ENCODE results near the gene ZNF438. TPM values are rescaled to one million over a fixed set of nuclear protein-coding genes. Genes with fewer than 3 reads are reported as not detected.

Gene ZNF438
- total RNA-seq, 2 donors from 2014 or later = 2.6 to 3.0 TPM

- DNase-seq = no peak
- Mint-ChIP-seq H3K4me3 (no peak overlapping the region), H3K36me3 (ENCODE audit: low read depth) (no peaks in the 10 kb centered on the region)
These were observed 44.4 kb upstream of the ZNF438 start for GRCh38 chr10:31075881-31076609.

GRCh38 chr10:31075434-31075833, 43.8 kb upstream of the ZNF438 start:
- H3K27me3 Mint-ChIP-seq (ENCODE audit: insufficient read depth) = peaks cover 8% of the 10 kb centered on the region
- Histone ChIP-seq H3K27me3 (ENCODE audit: control insufficient read depth, insufficient read depth, low read length, poor library complexity, severe bottlenecking) (peaks cover 6% of the 10 kb centered on the region), H3K9me3 (ENCODE audit: control insufficient read depth, low read length) (no peaks in the 10 kb centered on the region), H3K4me1 (ENCODE audit: control insufficient read depth, insufficient read depth, low read length) (no peaks in the 10 kb centered on the region), H3K27ac (ENCODE audit: low read depth, low read length) (no peak overlapping the region), H3K36me3 (ENCODE audit: control insufficient read depth, insufficient read depth, low read length) (no peaks in the 10 kb centered on the region), H3K4me3 (ENCODE audit: low read length) (no peak overlapping the region), H3K9ac (ENCODE audit: extremely low read depth, low read length, poor library complexity, severe bottlenecking) (no peak overlapping the region)
- H3K4me1 Mint-ChIP-seq = peaks cover 2% of the 10 kb centered on the region
- no peaks in the 10 kb centered on the region for H3K36me3 Mint-ChIP-seq (ENCODE audit: low read depth)
- TF ChIP-seq CTCF (conservative IDR thresholded peaks at IDR 0.05) = no peak
- no peaks in the 10 kb centered on the region for H3K9me3 Mint-ChIP-seq
- no peak for DNase-seq
- H3K27ac Mint-ChIP-seq = no peak overlapping the region
- no peak overlapping the region for H3K4me3 Mint-ChIP-seq
- WGBS, 2 experiments (ENCODE audit: insufficient coverage in 1 of 2, insufficient read length in 1 of 2) = 89 to 94% methylated on average over 4 of the region's 4 CpGs

More at GRCh38 chr10:31075881-31076609, 44.4 kb upstream of the ZNF438 start:
- H3K4me1 Mint-ChIP-seq = peaks cover 2% of the 10 kb centered on the region
- H3K4me3 ChIP-seq (ENCODE audit: low read length) = no peak overlapping the region
- WGBS, 2 experiments (ENCODE audit: insufficient coverage in 1 of 2, insufficient read length in 1 of 2) = 90 to 100% methylated on average over 2 to 3 of the region's 3 CpGs
- H3K27ac Mint-ChIP-seq = no peak overlapping the region
- no peaks in the 10 kb centered on the region for H3K36me3 ChIP-seq (ENCODE audit: control insufficient read depth, insufficient read depth, low read length)
- H3K27me3 ChIP-seq (ENCODE audit: control insufficient read depth, insufficient read depth, low read length, poor library complexity, severe bottlenecking) = peaks cover 6% of the 10 kb centered on the region
- no peaks in the 10 kb centered on the region for H3K9me3 Mint-ChIP-seq
- H3K9ac ChIP-seq (ENCODE audit: extremely low read depth, low read length, poor library complexity, severe bottlenecking) = no peak overlapping the region
- H3K9me3 ChIP-seq (ENCODE audit: control insufficient read depth, low read length) = no peaks in the 10 kb centered on the region
- H3K27me3 Mint-ChIP-seq (ENCODE audit: insufficient read depth) = peaks cover 4% of the 10 kb centered on the region
- H3K4me1 ChIP-seq (ENCODE audit: control insufficient read depth, insufficient read depth, low read length) = no peaks in the 10 kb centered on the region
- TF ChIP-seq CTCF (conservative IDR thresholded peaks at IDR 0.05) = no peak
- no peak overlapping the region for H3K27ac ChIP-seq (ENCODE audit: low read depth, low read length)

- Histone ChIP-seq H3K4me3 (ENCODE audit: low read length) (no peak overlapping the region), H3K9ac (ENCODE audit: extremely low read depth, low read length, poor library complexity, severe bottlenecking) (no peak overlapping the region), H3K27me3 (ENCODE audit: control insufficient read depth, insufficient read depth, low read length, poor library complexity, severe bottlenecking) (peaks cover 6% of the 10 kb centered on the region), H3K27ac (ENCODE audit: low read depth, low read length) (no peak overlapping the region), H3K4me1 (ENCODE audit: control insufficient read depth, insufficient read depth, low read length) (peaks cover 3% of the 10 kb centered on the region), H3K36me3 (ENCODE audit: control insufficient read depth, insufficient read depth, low read length) (no peaks in the 10 kb centered on the region), H3K9me3 (ENCODE audit: control insufficient read depth, low read length) (no peaks in the 10 kb centered on the region)
- WGBS, 2 experiments (ENCODE audit: insufficient coverage in 1 of 2, insufficient read length in 1 of 2) = 84 to 86% methylated on average over 5 of the region's 5 CpGs
- H3K4me1 Mint-ChIP-seq = peaks cover 8% of the 10 kb centered on the region
- peaks cover 11% of the 10 kb centered on the region for H3K27me3 Mint-ChIP-seq (ENCODE audit: insufficient read depth)
- no peak overlapping the region for H3K4me3 Mint-ChIP-seq
- no peak for DNase-seq
- no peak for TF ChIP-seq CTCF (conservative IDR thresholded peaks at IDR 0.05)
- no peak overlapping the region for H3K27ac Mint-ChIP-seq
- no peaks in the 10 kb centered on the region for H3K9me3 Mint-ChIP-seq
- H3K36me3 Mint-ChIP-seq (ENCODE audit: low read depth) = no peaks in the 10 kb centered on the region
These were observed 43.0 kb upstream of the ZNF438 start for GRCh38 chr10:31074722-31075086.
